Stimulated activated CD8-positive, alpha-beta memory T cell treated with anti-CD3 and anti-CD28 coated beads, Interleukin-2, amount 100 ng/mL, for 48 hours (primary cell): ENCODE results near the gene KDM6B.

Experiments
- DNase-seq, 2 donors: peaks; one replicate each; pipeline ENCODE4 v3.0.0-alpha.2; 2020; ENCODE audit warnings: low read depth in 2 of 2

The KDM6B gene

DNA sequence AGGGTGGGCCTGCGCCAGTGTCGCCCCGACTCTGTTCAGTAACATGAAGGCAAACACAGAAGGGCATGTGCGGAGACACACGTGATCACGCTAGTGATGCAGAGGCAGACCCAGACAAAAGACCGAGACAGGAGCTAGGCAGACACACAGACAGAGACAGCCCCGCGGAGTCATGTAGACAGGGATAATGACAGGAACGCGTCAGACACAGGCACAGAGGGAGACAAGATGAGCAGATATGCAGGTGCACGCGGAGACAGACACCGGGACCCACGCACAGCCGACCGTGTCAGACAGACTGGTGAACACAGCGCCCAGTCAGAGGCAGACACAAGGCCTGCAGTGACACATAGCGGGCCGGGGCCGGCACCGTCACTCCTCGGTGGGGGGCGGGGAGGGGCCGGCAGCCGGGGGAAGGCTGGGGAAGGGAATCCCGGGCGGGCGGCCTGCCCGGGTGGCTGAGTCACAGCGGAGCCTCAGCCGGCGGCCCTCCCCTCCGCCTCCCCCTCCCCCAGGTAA, 7.4 kb downstream of the KDM6B start:
- DNase-seq = peak; percentile 88 to 90

DNA sequence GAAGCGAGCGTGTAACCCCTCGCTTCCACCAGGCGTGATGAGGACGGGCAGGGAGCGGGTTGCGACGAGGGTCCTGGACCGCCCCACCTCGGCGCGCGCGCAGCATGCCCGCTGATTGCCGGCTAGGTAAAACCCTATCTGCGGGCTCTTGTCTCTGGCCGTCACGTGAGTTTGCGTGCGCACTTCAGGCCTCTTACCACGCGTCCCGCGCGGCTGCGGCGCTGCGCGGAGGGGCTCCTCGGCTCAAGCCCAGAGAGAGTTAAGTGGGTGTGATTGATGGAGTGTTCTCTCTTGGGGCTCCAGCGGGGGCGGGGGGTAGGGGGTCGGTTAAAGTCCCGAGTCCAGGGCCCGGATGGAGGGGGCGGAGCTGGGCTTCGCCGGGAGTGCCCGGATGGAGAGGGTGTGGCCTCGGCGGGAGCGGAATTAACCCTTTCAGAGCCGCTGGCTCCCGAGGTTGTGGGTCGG, 7.9 kb downstream of the KDM6B start:
- peak; percentile 79 to 81 for DNase-seq

- peak; percentile 92 to 93 for DNase-seq
Observed at GRCh38 chr17:7842380-7843256, 8.6 kb downstream of the KDM6B start.

- peak in 1 of 2 donors; percentile 39 for DNase-seq
Observed at GRCh38 chr17:7843257-7843535, 9.2 kb downstream of the KDM6B start.

DNA sequence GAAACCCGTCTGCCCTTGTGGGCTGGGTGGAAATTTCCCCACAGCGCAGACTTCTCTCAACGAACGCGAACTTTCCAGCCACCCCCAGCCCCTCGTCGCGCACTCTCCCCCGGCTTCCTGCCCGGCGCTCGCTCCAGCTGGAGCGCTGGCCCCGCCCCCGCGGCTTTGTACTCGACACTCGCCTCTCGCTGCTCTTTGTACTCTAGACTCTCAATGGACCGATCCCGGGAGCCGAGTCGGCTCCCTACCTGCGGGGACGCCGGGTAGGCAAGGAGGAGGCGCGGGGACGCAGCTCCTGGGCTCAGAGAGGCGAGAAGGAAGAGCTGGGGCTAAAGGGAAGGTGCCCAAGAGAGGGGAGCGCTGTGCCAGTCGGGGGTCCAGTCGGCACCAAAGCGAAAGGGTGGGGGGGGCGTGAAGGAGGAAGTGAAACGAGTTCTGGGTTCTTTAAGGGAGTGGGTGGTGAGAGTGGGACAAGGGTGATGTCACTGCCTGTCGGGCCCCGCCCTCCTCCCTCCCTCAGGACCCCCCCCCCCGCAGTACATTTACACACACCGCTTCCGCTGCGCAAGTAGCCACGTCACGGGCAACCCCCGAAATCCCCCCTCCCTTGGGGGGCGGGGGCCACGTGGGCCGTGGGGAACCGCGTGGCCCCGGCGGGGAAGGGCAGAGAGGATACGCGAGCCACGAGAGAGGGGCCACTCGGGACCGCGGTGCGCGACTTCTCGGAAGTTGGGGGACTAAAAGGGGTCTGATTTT, 9.7 kb downstream of the KDM6B start:
- peak; percentile 81 to 90 for DNase-seq

DNA sequence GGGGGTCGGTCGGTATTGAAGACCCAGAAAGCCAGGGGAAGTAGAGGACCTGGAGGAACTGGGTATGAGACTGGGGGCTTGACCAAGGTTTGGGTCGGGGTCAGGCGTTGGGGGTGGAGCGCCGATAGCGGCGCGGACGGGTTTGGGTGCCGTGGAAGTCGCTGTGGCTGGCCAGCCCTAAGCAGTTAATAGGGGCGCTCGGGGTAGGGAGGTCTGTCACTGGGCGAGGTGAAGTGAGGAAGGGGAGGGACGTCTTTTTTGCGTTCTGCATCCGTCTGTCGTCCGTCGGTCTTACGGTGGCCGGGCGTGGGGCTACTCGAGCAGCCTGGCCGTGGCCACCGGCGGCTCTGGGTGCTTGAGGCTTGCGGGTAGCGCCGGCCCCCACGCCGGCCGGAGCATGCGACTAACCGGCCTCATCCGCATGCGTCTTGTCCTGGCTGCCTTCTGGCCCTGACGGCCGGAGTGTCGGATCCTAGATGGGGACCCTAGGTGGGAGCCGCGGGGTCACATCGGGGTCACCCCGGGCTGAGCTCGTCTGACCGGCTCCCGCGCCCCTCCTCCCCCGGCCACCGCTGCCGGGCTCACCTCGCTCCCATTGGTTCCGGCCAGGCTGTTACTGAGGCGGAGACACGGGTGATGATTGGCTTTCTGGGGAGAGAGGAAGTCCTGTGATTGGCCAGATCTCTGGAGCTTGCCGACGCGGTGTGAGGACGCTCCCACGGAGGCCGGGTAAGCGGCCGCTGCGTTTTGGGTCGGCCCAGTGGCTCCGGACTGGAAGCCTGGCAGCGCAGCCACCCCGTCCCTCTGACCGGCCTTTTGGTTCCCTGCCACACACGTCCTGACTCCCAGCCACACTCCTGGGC, 10.5 kb downstream of the KDM6B start:
- peak; percentile 76 to 77 for DNase-seq

- no peak for DNase-seq
Observed at GRCh38 chr17:7845359-7846062, 11.5 kb downstream of the KDM6B start.

- no peak for DNase-seq
Observed at GRCh38 chr17:7846063-7846735, 12.2 kb downstream of the KDM6B start.

DNA sequence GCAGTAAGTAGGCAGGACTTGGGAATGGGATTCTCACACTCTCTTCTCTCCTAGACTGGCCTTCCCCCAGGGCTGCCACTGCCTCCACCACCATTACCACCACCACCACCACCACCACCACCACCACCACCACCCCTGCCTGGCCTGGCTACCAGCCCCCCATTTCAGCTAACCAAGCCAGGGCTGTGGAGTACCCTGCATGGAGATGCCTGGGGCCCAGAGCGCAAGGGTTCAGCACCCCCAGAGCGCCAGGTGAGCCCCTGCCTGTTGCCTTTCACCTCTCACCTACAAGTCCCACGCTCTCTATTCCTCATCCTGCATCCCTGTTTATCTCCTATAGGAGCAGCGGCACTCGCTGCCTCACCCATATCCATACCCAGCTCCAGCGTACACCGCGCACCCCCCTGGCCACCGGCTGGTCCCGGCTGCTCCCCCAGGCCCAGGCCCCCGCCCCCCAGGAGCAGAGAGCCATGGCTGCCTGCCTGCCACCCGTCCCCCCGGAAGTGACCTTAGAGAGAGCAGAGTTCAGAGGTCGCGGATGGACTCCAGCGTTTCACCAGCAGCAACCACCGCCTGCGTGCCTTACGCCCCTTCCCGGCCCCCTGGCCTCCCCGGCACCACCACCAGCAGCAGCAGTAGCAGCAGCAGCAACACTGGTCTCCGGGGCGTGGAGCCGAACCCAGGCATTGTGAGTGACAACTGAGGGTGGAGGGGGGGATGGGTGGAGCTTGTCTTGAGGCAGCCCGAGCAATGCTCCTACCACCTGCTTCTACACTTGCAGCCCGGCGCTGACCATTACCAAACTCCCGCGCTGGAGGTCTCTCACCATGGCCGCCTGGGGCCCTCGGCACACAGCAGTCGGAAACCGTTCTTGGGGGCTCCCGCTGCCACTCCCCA, 13.0 kb downstream of the KDM6B start:
- DNase-seq = no peak

DNA sequence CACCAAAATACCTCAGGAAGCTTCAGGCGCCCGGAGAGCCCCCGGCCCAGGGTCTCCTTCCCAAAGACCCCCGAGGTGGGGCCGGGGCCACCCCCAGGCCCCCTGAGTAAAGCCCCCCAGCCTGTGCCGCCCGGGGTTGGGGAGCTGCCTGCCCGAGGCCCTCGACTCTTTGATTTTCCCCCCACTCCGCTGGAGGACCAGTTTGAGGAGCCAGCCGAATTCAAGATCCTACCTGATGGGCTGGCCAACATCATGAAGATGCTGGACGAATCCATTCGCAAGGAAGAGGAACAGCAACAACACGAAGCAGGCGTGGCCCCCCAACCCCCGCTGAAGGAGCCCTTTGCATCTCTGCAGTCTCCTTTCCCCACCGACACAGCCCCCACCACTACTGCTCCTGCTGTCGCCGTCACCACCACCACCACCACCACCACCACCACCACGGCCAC, 14.1 kb downstream of the KDM6B start:
- DNase-seq = no peak

DNA sequence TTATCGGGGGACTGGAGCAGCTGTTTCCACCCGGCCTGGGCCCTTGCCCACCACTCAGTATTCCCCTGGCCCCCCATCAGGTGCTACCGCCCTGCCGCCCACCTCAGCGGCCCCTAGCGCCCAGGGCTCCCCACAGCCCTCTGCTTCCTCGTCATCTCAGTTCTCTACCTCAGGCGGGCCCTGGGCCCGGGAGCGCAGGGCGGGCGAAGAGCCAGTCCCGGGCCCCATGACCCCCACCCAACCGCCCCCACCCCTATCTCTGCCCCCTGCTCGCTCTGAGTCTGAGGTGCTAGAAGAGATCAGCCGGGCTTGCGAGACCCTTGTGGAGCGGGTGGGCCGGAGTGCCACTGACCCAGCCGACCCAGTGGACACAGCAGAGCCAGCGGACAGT, 14.7 kb downstream of the KDM6B start:
- DNase-seq = no peak

DNA sequence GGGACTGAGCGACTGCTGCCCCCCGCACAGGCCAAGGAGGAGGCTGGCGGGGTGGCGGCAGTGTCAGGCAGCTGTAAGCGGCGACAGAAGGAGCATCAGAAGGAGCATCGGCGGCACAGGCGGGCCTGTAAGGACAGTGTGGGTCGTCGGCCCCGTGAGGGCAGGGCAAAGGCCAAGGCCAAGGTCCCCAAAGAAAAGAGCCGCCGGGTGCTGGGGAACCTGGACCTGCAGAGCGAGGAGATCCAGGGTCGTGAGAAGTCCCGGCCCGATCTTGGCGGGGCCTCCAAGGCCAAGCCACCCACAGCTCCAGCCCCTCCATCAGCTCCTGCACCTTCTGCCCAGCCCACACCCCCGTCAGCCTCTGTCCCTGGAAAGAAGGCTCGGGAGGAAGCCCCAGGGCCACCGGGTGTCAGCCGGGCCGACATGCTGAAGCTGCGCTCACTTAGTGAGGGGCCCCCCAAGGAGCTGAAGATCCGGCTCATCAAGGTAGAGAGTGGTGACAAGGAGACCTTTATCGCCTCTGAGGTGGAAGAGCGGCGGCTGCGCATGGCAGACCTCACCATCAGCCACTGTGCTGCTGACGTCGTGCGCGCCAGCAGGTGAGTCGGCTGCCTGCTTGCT, 15.2 kb downstream of the KDM6B start:
- DNase-seq = no peak

GRCh38 chr17:7849751-7850504, 15.9 kb downstream of the KDM6B start:
- DNase-seq = no peak

DNA sequence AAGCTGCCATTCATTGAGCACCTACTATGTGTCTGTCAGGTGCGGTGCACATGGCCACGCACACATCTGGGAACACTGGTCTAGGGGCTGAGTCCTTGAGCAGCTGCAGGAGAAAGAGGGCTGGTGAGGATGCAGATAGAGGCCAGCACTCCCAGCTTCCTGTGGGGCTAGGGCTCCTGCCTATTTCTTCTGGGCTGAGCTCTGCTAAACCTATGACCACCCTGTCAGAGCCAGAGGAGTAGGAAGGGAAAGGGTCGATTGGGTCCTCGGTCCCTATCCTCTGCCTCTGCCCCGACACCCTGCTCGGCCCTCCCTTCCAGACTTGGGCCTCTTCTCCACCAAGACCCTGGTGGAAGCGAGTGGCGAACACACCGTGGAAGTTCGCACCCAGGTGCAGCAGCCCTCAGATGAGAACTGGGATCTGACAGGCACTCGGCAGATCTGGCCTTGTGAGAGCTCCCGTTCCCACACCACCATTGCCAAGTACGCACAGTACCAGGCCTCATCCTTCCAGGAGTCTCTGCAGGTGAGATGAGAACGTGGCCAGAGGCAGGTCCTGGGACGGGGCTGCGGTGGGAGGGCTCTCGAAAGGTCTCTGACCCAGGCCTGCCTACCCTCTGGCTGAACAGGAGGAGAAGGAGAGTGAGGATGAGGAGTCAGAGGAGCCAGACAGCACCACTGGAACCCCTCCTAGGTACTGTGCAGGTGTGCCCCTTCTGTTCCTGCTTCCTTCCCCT, 16.9 kb downstream of the KDM6B start:
- no peak for DNase-seq

GRCh38 chr17:7851438-7852261, 17.6 kb downstream of the KDM6B start:
- DNase-seq = peak; percentile 89 to 90

- DNase-seq = no peak
Observed at GRCh38 chr17:7852262-7852670, 18.2 kb downstream of the KDM6B start.
